Transverse colon (tissue), 4 donors: ENCODE results near the gene TNNI3K. TPM values are rescaled to one million over a fixed set of nuclear protein-coding genes. Genes with fewer than 3 reads are reported as not detected.

ENCODE experiments used
- DNase-seq: peaks from one replicate; pipeline ENCODE4 v3.0.0-alpha.2; 2019
- H3K27ac ChIP-seq, 4 donors: fragments of 200-600 bp; sonication (generic); 2 replicates each; pipeline ENCODE4 v1.5.1; 2016 to 2018; ENCODE audit warnings: inconsistent platforms in 4 of 4
- H3K27me3 ChIP-seq: fragments of 200-600 bp; sonication (generic); 2 replicates; pipeline ENCODE4 v1.5.1; 2017; ENCODE audit warnings: inconsistent platforms
- H3K36me3 ChIP-seq, 4 donors: fragments of 200-600 bp; sonication (generic); 2 replicates each; pipeline ENCODE4 v1.5.1; 2017 to 2019; ENCODE audit warnings: inconsistent platforms in 4 of 4
- H3K4me1 ChIP-seq, 4 donors: fragments of 200-600 bp; sonication (generic); 2 replicates each; pipeline ENCODE4 v1.5.1; 2017 to 2020; ENCODE audit warnings: inconsistent platforms in 4 of 4
- H3K4me3 ChIP-seq, 4 donors: fragments of 200-600 bp; sonication (generic); 1 replicate in 1 of 4; 2 replicates in 3 of 4; pipeline versions ENCODE4 v1.5.1 to v1.6.1; 2017 to 2019; ENCODE audit warnings: inconsistent platforms in 4 of 4
- H3K9me3 ChIP-seq, 2 donors: fragments of 200-600 bp; sonication (generic); 2 replicates each; pipeline ENCODE4 v1.5.1; 2017 to 2019; ENCODE audit warnings: inconsistent platforms in 2 of 2
- EP300 ChIP-seq: sonication (generic); formaldehyde crosslinking; IDR thresholded peaks from one replicate; pipeline ENCODE4 v1.6.1; 2017; ENCODE audit warnings: antibody characterized with exemption, low read depth
- POLR2A ChIP-seq: fragments of 450-650 bp; IDR thresholded peaks from one replicate; pipeline ENCODE4 v1.6.1; 2016; ENCODE audit warnings: antibody characterized with exemption, mild to moderate bottlenecking, moderate library complexity
- POLR2AphosphoS5 ChIP-seq, 3 donors: sonication (generic); formaldehyde crosslinking; IDR thresholded peaks; one replicate each; pipeline ENCODE4 v1.6.1; 2016; ENCODE audit warnings: antibody characterized with exemption in 3 of 3
- WGBS, 2 donors: methylation state at CpG; one replicate each; pipeline ENCODE4 v1.1.5; 2018; ENCODE audit warnings: low coverage in 1 of 2; 5-methylcytosine and 5-hydroxymethylcytosine counted together
- in situ Hi-C, 4 donors: fragments of 200-750 bp; cut with MboI; loops; one replicate each; pipeline versions ENCODE4 v1.15.0 to v1.15.1; 2017; ENCODE audit warnings: low sequenced_read_pairs in 3 of 4, low pct_ligation_motif_present in 1 of 4, low pct_unique_long_range_greater_than_20kb in 1 of 4
- intact Hi-C: fragments of 100-400 bp; cut with DNase I; formaldehyde crosslinking; loops from one replicate; pipeline ENCODE4 v1.15.1; 2023; ENCODE audit warnings: low total_unique reads
- total RNA-seq, 4 donors: library from RNA; depleted of rRNA; stranded (reverse); fragments of >200 nt; gene quantifications; one replicate each; pipeline ENCODE4 v1.1.0, GENCODE V29; 2016
- TF ChIP-seq, protein P1 (sequence below), 5 experiments: fragments of 200-600 bp in 3 of 5; fragments of 450-650 bp in 2 of 5; sonication (generic) in 3 of 5; IDR thresholded peaks; 1 replicate in 2 of 5; 2 replicates in 3 of 5; pipeline ENCODE4 v1.5.1; 2016 to 2017; ENCODE audit warnings: antibody characterized with exemption in 5 of 5, inconsistent platforms in 3 of 5, mild to moderate bottlenecking in 2 of 5, moderate library complexity in 1 of 5

TNNI3K gene
- total RNA-seq, 4 donors from 2014 or later = 0.95 to 14.2 (median 2.9) TPM; not detected in 1

DNA sequence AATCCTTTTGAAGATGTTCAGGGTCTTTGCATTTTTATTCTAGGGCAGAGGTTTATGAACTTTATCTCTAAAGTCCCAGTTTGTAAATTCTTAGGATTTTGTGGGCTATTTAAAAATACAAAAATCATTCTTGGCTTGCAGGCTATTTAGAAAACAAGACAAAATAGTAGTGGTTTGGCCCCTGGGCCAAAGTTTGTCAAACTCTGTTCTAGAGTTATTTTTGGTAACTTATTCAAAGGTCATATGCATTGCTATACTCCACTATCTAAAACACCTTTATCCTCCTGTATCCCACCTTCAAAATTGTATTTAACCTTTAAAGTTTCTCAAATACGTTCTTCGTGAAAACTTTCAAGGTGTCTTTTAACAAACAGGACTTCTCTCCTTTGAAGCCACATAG lies 352.7 kb downstream of the TNNI3K start:
- Histone ChIP-seq H3K27me3 (no peaks in the 10 kb centered on the region), H3K4me1 (no peaks in the 10 kb centered on the region), H3K36me3 (no peaks in the 10 kb centered on the region), H3K4me3 (no peak overlapping the region), H3K9me3 (no peaks in the 10 kb centered on the region), H3K27ac (no peak overlapping the region)
- no peak for DNase-seq
- intact Hi-C loops (no loop called here), in situ Hi-C loops (no loop called here)
- 85 to 96% methylated on average over 2 of the region's 2 CpGs for WGBS, 2 donors
- TF ChIP-seq POLR2AphosphoS5 (IDR thresholded peaks at IDR 0.05) = no peak
- no peak for TF ChIP-seq POLR2A
- TF ChIP-seq EP300 = no peak
- TF ChIP-seq, protein P1, sequence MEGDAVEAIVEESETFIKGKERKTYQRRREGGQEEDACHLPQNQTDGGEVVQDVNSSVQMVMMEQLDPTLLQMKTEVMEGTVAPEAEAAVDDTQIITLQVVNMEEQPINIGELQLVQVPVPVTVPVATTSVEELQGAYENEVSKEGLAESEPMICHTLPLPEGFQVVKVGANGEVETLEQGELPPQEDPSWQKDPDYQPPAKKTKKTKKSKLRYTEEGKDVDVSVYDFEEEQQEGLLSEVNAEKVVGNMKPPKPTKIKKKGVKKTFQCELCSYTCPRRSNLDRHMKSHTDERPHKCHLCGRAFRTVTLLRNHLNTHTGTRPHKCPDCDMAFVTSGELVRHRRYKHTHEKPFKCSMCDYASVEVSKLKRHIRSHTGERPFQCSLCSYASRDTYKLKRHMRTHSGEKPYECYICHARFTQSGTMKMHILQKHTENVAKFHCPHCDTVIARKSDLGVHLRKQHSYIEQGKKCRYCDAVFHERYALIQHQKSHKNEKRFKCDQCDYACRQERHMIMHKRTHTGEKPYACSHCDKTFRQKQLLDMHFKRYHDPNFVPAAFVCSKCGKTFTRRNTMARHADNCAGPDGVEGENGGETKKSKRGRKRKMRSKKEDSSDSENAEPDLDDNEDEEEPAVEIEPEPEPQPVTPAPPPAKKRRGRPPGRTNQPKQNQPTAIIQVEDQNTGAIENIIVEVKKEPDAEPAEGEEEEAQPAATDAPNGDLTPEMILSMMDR (IDR thresholded peaks at IDR 0.05) = no peak

GRCh38 chr1:74590288-74590687 lies 355.1 kb downstream of the TNNI3K start:
- Histone ChIP-seq H3K4me1 (no peaks in the 10 kb centered on the region), H3K4me3 (no peak overlapping the region), H3K27me3 (no peaks in the 10 kb centered on the region), H3K9me3 (no peaks in the 10 kb centered on the region), H3K27ac (no peak overlapping the region), H3K36me3 (no peaks in the 10 kb centered on the region)
- WGBS, 2 donors = 75 to 78% methylated on average over 4 to 5 of the region's 5 CpGs
- intact Hi-C loops (no loop called here), in situ Hi-C loops (no loop called here)
- DNase-seq = no peak
- TF ChIP-seq POLR2AphosphoS5 (IDR thresholded peaks at IDR 0.05) (no peak), EP300 (no peak), POLR2A (no peak)
- TF ChIP-seq, protein P1 (IDR thresholded peaks at IDR 0.05) = no peak

- no peaks in the 10 kb centered on the region for H3K36me3 ChIP-seq
- TF ChIP-seq, protein P1 (IDR thresholded peaks at IDR 0.05) = no peak
- TF ChIP-seq POLR2A (no peak), EP300 (no peak), POLR2AphosphoS5 (IDR thresholded peaks at IDR 0.05) (no peak)
- intact Hi-C loops = no loop called here
- 69 to 84% methylated on average over 2 of the region's 2 CpGs for WGBS, 2 donors
- no peak for DNase-seq
- no peak overlapping the region for H3K4me3 ChIP-seq
- in situ Hi-C loops = no loop called here
- H3K9me3 ChIP-seq = no peaks in the 10 kb centered on the region
- no peaks in the 10 kb centered on the region for H3K27me3 ChIP-seq
- H3K4me1 ChIP-seq = no peaks in the 10 kb centered on the region
- no peak overlapping the region for H3K27ac ChIP-seq
These were observed 356.8 kb downstream of the TNNI3K start for GRCh38 chr1:74591949-74592348.

GRCh38 chr1:74592580-74593355 lies 357.6 kb downstream of the TNNI3K start:
- H3K9me3 ChIP-seq = no peaks in the 10 kb centered on the region
- H3K36me3 ChIP-seq = no peaks in the 10 kb centered on the region
- no peak overlapping the region for H3K27ac ChIP-seq
- H3K4me1 ChIP-seq = no peaks in the 10 kb centered on the region
- TF ChIP-seq POLR2A (no peak), EP300 (no peak), POLR2AphosphoS5 (IDR thresholded peaks at IDR 0.05) (no peak)
- TF ChIP-seq, protein P1 (IDR thresholded peaks at IDR 0.05) = no peak
- no peak overlapping the region for H3K4me3 ChIP-seq
- no peaks in the 10 kb centered on the region for H3K27me3 ChIP-seq
- in situ Hi-C loops (no loop called here), intact Hi-C loops (no loop called here)
- WGBS, 2 donors = 63 to 72% methylated on average over 4 to 5 of the region's 5 CpGs
- DNase-seq = no peak

Other genes with a start within 250 kb of the TNNI3K start
- under 1 TPM in 1 of 4 donors, not detected in 3; 0.55 TPM for gene LRRIQ3, start 37.2 kb upstream of the TNNI3K start, total RNA-seq
- gene FPGT, start 37.1 kb upstream of the TNNI3K start, total RNA-seq = 10 to 100 TPM; 10.8 to 20.3 (median 14.8) TPM